Adipose tissue (tissue), 3 donors: ENCODE results near the gene MELK. TPM values are rescaled to one million over a fixed set of nuclear protein-coding genes. Genes with fewer than 3 reads are reported as not detected.

Experiments used
- H3K27ac ChIP-seq: one replicate; pipeline ENCODE4 v1.5.1; 2013; ENCODE audit warnings: low read depth, low read length
- WGBS, 3 donors: extraction: QIAGEN DNeasy Blood & Tissue Kit; methylation state at CpG; one replicate each; pipeline ENCODE4 v1.1.7; 2013; 5-methylcytosine and 5-hydroxymethylcytosine counted together
- polyA plus RNA-seq, 3 donors: library from polyadenylated mRNA; stranded (reverse); fragments of 200-250 nt; gene quantifications; one replicate each; pipeline ENCODE4 v1.2.3, GENCODE V29; 2013
- donor health status: healthy with polysubstance abuse.
- donor health status: Bipolar disorder and iron deficiency.
- donor health status: healthy.

MELK gene
- polyA plus RNA-seq, 3 donors, result 0.19 to 0.34 (median 0.32) TPM

DNA sequence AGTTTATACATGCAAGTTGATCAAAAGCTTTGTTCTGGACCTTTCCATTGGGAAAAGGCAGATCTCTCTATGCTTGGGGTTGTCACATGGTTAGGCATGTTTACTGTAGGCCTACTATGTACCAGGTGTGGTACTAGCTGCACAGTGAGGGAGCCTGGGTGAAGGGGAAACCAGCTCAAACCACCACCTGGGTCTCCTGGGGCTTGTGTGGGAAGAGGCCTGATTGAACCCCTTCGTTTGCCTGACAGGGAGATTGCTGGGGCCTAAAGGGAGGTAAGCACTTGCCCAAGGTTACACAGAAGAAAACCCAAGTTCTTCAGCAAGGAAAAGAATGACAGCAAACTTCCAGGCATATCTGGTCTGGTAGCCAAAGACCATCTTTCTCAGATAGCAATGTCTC lies 145.9 kb downstream of the MELK start:
- WGBS, 3 donors, result 0 to 21% (median 0%) methylated on average over 1 of the region's 1 CpG
- no peak overlapping the region for H3K27ac ChIP-seq

DNA sequence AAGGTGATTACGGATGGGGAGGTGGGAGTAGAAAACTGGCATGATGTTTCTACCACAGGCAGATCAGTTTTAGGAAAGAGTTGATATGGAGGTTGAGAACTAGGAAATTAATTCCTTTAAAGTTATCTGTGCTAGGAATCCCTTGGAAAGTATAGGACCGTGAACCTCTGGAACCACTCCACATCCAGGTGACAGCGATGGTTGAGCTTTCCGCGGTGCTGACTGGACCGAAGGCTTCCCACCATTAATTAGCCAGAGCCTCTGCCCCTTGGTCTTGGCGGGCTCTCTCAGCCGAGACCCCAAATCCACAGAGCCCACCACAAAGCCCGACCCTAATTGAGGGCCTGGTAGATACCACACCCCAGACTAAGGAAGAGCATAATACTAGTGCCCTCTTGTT lies 147.3 kb downstream of the MELK start:
- H3K27ac ChIP-seq, result no peak overlapping the region
- 89 to 92% (median 89%) methylated on average over 9 of the region's 9 CpGs for WGBS, 3 donors

DNA sequence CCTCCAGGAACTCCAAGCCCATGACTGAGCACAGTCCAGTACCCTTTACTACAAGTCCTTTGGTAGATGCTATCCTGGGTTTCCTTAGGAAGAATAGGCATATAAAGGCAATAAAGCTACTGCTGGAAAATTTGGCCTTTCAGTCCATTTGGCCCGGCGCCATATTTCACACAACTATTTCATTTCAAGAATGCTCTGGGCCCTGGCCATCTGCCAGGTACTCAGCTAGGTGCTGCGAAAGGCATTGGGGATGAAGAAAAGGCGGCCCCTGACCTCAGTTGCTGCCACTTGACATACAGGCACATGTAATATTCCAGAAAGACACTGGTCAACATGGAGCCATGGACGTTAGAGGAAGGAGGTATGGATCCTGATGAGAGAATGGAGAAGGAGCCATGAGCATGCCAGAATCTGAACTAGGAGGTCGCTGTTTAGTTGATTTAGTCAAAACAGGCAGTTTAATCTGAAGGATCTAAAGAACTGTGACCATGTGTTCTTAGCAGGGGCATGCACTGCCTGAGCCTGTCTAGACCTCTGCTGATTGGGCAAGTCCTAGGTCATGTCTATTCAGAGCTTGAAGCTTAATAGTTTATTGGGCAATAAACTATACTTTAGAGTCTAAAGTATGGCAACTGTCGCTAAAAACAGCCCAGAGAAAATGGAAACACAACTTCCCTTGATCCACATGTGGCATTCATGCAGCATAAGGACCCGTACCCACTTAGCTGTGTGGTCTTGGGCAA lies 149.3 kb downstream of the MELK start:
- WGBS, 3 donors, result 65 to 78% (median 69%) methylated on average over 8 of the region's 8 CpGs
- no peak overlapping the region for H3K27ac ChIP-seq

DNA sequence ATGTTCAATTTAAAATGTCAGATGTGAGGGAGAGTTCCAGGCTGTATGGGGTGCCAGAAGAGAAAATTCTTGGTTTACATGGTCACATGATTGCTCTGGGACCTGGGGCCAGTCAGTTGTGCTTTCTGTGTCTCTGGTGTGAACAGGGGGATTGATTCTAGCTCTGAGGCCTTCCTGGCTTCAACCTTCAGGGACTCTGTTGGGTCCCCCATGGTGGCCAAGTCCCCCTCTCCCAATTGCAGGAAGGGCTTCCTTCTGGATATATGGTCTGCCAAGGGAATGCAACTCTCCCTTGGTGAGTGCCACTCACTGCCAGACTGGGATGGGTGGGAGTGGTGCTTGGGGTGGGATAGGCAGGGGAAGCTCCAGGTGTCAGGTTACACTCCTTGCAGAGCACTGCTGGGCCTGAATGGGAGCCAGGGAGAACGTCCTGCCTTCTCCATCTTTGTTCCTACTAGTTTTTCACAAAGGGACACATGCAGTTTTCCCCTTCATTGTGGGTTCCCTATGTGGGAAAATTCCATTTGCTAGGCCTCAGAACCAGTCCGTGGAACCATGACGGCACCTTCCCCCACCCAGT lies 153.2 kb downstream of the MELK start:
- WGBS, 3 donors, result 47 to 60% (median 53%) methylated on average over 3 of the region's 3 CpGs
- no peak overlapping the region for H3K27ac ChIP-seq

Other genes with a start within 250 kb of the MELK start
- 10 to 100 TPM; 11.2 to 17.8 (median 14.5) TPM for gene RNF38, start 172.6 kb upstream of the MELK start, polyA plus RNA-seq